B cell (primary cell): ENCODE results near the gene MBNL2. TPM values are rescaled to one million over a fixed set of nuclear protein-coding genes. Genes with fewer than 3 reads are reported as not detected.

Source experiments
- ATAC-seq: fragments of 200-7000 bp; cut with Tn5 transposase; one replicate; pipeline ENCODE4 v1.10.0; 2021; ENCODE audit warnings: low read depth, mild to moderate bottlenecking, moderate number of reproducible peaks, moderate library complexity
- CTCF ChIA-PET: fragments of 350-600 bp; sonication (Branson Sonifier 250); formaldehyde crosslinking; loops from one replicate; lab custom pipeline; 2021; ENCODE audit warnings: antibody characterized with exemption, inconsistent platforms; lab: Charles Lee
- POLR2A ChIA-PET: fragments of 350-600 bp; sonication (Branson Sonifier 250); formaldehyde crosslinking; loops from one replicate; lab custom pipeline; 2021; ENCODE audit warnings: antibody characterized with exemption; lab: Charles Lee
- DNase-seq: peaks from one replicate; pipeline ENCODE4 v3.0.0; 2013
- H2AFZ ChIP-seq: 2 replicates; pipeline ENCODE4 v1.6.1; 2012; ENCODE audit warnings: mild to moderate bottlenecking, low read depth, low read length; ENCODE audit not compliant: insufficient read depth, poor library complexity, severe bottlenecking
- H3K27ac ChIP-seq, 2 donors: 1 replicate in 1 of 2; 2 replicates in 1 of 2; pipeline ENCODE4 v1.5.1; 2012 to 2013; ENCODE audit warnings: low read length in 2 of 2, mild to moderate bottlenecking in 2 of 2, moderate library complexity in 1 of 2
- H3K27me3 ChIP-seq, 4 experiments: fragments of 200-600 bp in 1 of 4; sonication (generic) in 1 of 4; replicated peaks in 1 of 4; 1 replicate in 2 of 4; 2 replicates in 2 of 4; pipeline versions ENCODE4 v1.6.1 to v1.7.0; 2013 to 2016; ENCODE audit warnings: low read length in 3 of 4, mild to moderate bottlenecking in 2 of 4, mixed read lengths in 1 of 4, moderate library complexity in 1 of 4; ENCODE audit not compliant: insufficient read depth in 4 of 4, control insufficient read depth in 3 of 4; ENCODE audit errors: control extremely low read depth in 1 of 4
- H3K36me3 ChIP-seq, 2 experiments: replicated peaks in 1 of 2; 1 replicate in 1 of 2; 2 replicates in 1 of 2; pipeline versions ENCODE4 v1.6.1 to v1.7.1; 2013; ENCODE audit warnings: low read length in 1 of 2; ENCODE audit not compliant: insufficient read depth in 2 of 2, control insufficient read depth in 1 of 2; ENCODE audit errors: control extremely low read depth in 1 of 2, extremely low read depth in 1 of 2
- H3K4me1 ChIP-seq, 2 donors: fragments of 200-600 bp in 1 of 2; sonication (generic) in 1 of 2; 1 replicate in 1 of 2; 2 replicates in 1 of 2; pipeline versions ENCODE4 v1.5.1 to v1.6.1; 2013 to 2017; ENCODE audit warnings: low read length in 2 of 2; ENCODE audit not compliant: control insufficient read depth in 2 of 2, insufficient read depth in 2 of 2
- H3K4me2 ChIP-seq: replicated peaks from 2 replicates; pipeline ENCODE3; 2012; ENCODE audit warnings: mild to moderate bottlenecking, low read depth, low read length; ENCODE audit not compliant: poor library complexity, severe bottlenecking
- H3K4me3 ChIP-seq, 5 experiments: fragments of 200-600 bp in 1 of 5; sonication (generic) in 1 of 5; 1 replicate in 3 of 5; 2 replicates in 2 of 5; pipeline versions ENCODE4 v1.5.1 to v1.7.0; 2011 to 2016; ENCODE audit warnings: low read length in 4 of 5, mild to moderate bottlenecking in 4 of 5, low read depth in 2 of 5, control low read depth in 1 of 5, moderate library complexity in 1 of 5; ENCODE audit not compliant: insufficient read depth in 1 of 5; ENCODE audit errors: control extremely low read depth in 1 of 5, extremely low read depth in 1 of 5
- H3K79me2 ChIP-seq: fragments of 200-600 bp; sonication (generic); one replicate; pipeline ENCODE4 v1.6.0; 2016; ENCODE audit warnings: low read length; ENCODE audit not compliant: control insufficient read depth, insufficient read depth
- H3K9ac ChIP-seq: fragments of 200-600 bp; sonication (generic); 2 replicates; pipeline ENCODE4 v1.6.1; 2017; ENCODE audit warnings: mild to moderate bottlenecking, low read length, moderate library complexity
- H3K9me3 ChIP-seq, 3 donors: one replicate each; pipeline versions ENCODE4 v1.6.1 to v1.7.1; 2013; ENCODE audit warnings: low read length in 2 of 3; ENCODE audit not compliant: control insufficient read depth in 2 of 3, insufficient read depth in 1 of 3; ENCODE audit errors: control extremely low read depth in 1 of 3
- H4K20me1 ChIP-seq: 2 replicates; pipeline ENCODE4 v1.6.0; 2012; ENCODE audit warnings: mild to moderate bottlenecking, low read length; ENCODE audit not compliant: insufficient read depth, control insufficient read depth, poor library complexity, severe bottlenecking
- H3K27ac Mint-ChIP-seq: one replicate; pipeline ENCODE4 v1.8.0; 2021; ENCODE audit warnings: mixed read lengths
- H3K27me3 Mint-ChIP-seq: one replicate; pipeline ENCODE4 v1.8.0; 2021; ENCODE audit warnings: mixed read lengths
- H3K4me1 Mint-ChIP-seq: one replicate; pipeline ENCODE4 v1.8.0; 2021; ENCODE audit warnings: mixed read lengths
- H3K4me3 Mint-ChIP-seq: one replicate; pipeline ENCODE4 v1.8.0; 2021; ENCODE audit warnings: mixed read lengths
- H3K9me3 Mint-ChIP-seq: one replicate; pipeline ENCODE4 v1.8.0; 2022; ENCODE audit warnings: mixed read lengths; ENCODE audit not compliant: insufficient read depth
- EZH2 ChIP-seq: IDR thresholded peaks from 2 replicates; pipeline ENCODE4 v1.6.1; 2012; ENCODE audit warnings: borderline replicate concordance, low read depth, mild to moderate bottlenecking, moderate library complexity, low read length; ENCODE audit not compliant: insufficient read depth, poor library complexity, severe bottlenecking
- WGBS: methylation state at CpG from one replicate; pipeline ENCODE4 v1.1.5; 2013; ENCODE audit warnings: missing lambda C conversion rate; ENCODE audit not compliant: insufficient coverage; 5-methylcytosine and 5-hydroxymethylcytosine counted together
- intact Hi-C: fragments of 100-400 bp; cut with micrococcal nuclease; formaldehyde crosslinking; loops from one replicate; pipeline ENCODE4 v1.10.0; 2022
- polyA plus RNA-seq: library from polyadenylated mRNA; depleted of rRNA; stranded (reverse); fragments of >200 nt; gene quantifications from 2 replicates; pipeline ENCODE4 v1.2.3, GENCODE V29; 2012
- total RNA-seq, 2 donors: library from RNA; stranded (reverse); fragments of 120-200 nt in 1 of 2; gene quantifications; 1 replicate in 1 of 2; 2 replicates in 1 of 2; pipeline versions ENCODE4 v1.2.3 to v1.2.4, GENCODE V29; 2013 to 2022
- TF ChIP-seq, protein P1 (sequence below): fragments of 200-600 bp; IDR thresholded peaks from one replicate; pipeline ENCODE4 v1.8.0; 2022; ENCODE audit warnings: antibody characterized with exemption, mild to moderate bottlenecking

The MBNL2 gene
- total and polyA plus RNA-seq, 2 donors (not counting 1 experiment from before 2014, with no cell fraction given), result 6.9 to 50.1 TPM

DNA sequence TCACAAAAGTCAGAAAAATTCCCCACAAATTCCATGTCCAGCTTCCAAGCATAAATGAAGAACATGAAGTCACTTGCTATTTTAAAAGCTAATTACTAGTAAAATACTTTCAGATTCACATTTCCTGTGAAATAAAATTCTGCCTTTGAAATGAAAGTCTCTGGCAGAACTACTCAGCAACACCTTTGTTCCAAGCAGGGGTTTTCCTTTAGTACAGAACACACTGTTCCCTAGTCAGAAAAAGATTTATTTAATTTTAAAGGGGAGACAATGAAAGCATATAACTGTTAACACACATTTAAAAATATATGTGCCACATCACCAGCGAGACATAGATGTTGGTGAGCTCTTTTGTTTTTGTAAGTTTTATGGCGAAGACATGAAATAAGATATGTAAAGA, 185.4 kb downstream of the MBNL2 start:
- intact Hi-C loops, result no loop called here
- ATAC-seq (no peak), DNase-seq (no peak)
- Histone ChIP-seq H3K4me2 (no peak overlapping the region), H4K20me1 (no peaks in the 10 kb centered on the region), H2AFZ (no peak overlapping the region), H3K79me2 (no peaks in the 10 kb centered on the region), H3K4me1 (no peaks in the 10 kb centered on the region), H3K27me3 (peaks cover 0 to 2% (median 0%) of the 10 kb centered on the region in 4 experiments), H3K9ac (no peak overlapping the region), H3K36me3 (no peaks in the 10 kb centered on the region), H3K4me3 (no peak overlapping the region), H3K9me3 (no peaks in the 10 kb centered on the region), H3K27ac (no peak overlapping the region)
- peaks cover 15% of the 10 kb centered on the region for H3K27me3 Mint-ChIP-seq
- no peak for TF ChIP-seq EZH2
- TF ChIP-seq, protein P1, sequence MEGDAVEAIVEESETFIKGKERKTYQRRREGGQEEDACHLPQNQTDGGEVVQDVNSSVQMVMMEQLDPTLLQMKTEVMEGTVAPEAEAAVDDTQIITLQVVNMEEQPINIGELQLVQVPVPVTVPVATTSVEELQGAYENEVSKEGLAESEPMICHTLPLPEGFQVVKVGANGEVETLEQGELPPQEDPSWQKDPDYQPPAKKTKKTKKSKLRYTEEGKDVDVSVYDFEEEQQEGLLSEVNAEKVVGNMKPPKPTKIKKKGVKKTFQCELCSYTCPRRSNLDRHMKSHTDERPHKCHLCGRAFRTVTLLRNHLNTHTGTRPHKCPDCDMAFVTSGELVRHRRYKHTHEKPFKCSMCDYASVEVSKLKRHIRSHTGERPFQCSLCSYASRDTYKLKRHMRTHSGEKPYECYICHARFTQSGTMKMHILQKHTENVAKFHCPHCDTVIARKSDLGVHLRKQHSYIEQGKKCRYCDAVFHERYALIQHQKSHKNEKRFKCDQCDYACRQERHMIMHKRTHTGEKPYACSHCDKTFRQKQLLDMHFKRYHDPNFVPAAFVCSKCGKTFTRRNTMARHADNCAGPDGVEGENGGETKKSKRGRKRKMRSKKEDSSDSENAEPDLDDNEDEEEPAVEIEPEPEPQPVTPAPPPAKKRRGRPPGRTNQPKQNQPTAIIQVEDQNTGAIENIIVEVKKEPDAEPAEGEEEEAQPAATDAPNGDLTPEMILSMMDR, result no peak
- no peaks in the 10 kb centered on the region for H3K9me3 Mint-ChIP-seq
- ChIA-PET CTCF (no interaction called here), POLR2A (no interaction called here)
- H3K4me3 Mint-ChIP-seq, result no peak overlapping the region
- H3K4me1 Mint-ChIP-seq, result no peaks in the 10 kb centered on the region
- WGBS, result no CpG with 5 or more reads among the region's 2 CpGs
- no peak overlapping the region for H3K27ac Mint-ChIP-seq

DNA sequence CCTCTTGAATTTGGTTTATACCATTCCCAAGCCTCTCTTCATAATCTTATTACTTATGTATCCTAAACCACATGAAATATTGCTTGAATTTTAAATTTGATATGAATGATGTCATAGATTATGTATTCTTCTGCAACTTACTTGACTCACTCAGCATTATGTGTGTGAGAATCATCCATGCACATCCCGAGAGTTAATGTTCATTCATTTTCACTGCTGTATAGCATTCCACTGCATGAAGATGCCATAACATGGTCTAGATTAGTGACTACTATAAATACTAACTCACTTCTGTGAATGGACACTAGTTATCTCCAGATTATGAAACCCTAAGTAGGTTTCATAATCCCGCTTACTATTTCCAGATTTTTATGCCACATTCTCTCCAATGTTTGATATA, 186.8 kb downstream of the MBNL2 start:
- CTCF ChIA-PET, result no interaction called here
- no peaks in the 10 kb centered on the region for H3K36me3 ChIP-seq

More for the DNA sequence above, 186.8 kb downstream of the MBNL2 start:
- Mint-ChIP-seq H3K9me3 (no peaks in the 10 kb centered on the region), H3K4me1 (no peaks in the 10 kb centered on the region), H3K4me3 (no peak overlapping the region), H3K27me3 (peaks cover 11% of the 10 kb centered on the region), H3K27ac (no peak overlapping the region)
- H2AFZ ChIP-seq, result no peak overlapping the region
- DNase-seq (no peak), ATAC-seq (no peak)
- no CpG with 5 or more reads among the region's 2 CpGs for WGBS
- no peaks in the 10 kb centered on the region for H4K20me1 ChIP-seq
- peaks cover 0 to 2% (median 0%) of the 10 kb centered on the region in 4 experiments for H3K27me3 ChIP-seq
- H3K4me2 ChIP-seq, result no peak overlapping the region
- H3K4me1 ChIP-seq, result no peaks in the 10 kb centered on the region
- H3K9ac ChIP-seq, result no peak overlapping the region
- H3K9me3 ChIP-seq, result no peaks in the 10 kb centered on the region
- H3K27ac ChIP-seq, result no peak overlapping the region
- no peaks in the 10 kb centered on the region for H3K79me2 ChIP-seq
- H3K4me3 ChIP-seq, result no peak overlapping the region
- POLR2A ChIA-PET, result no interaction called here
- intact Hi-C loops, result no loop called here
- TF ChIP-seq, protein P1, result no peak
